ENCODE measurements around the gene AMOTL1.

AMOTL1 gene

GRCh38 chr11:94888204-94888603 lies 120.0 kb downstream of the AMOTL1 start:
- TF ChIP-seq CTCF (IDR thresholded peaks at IDR 0.05; ENCODE audit: insufficient read depth, missing control alignments): no peak

GRCh38 chr11:94895451-94895850 lies 127.3 kb downstream of the AMOTL1 start:
- FAIRE-seq: no peak
- no peak for DNase-seq (ENCODE audit: insufficient read length, low spot score)
- no peak for TF ChIP-seq CTCF (IDR thresholded peaks at IDR 0.05; ENCODE audit: insufficient read depth, missing control alignments)

More at GRCh38 chr11:94888204-94888603, 120.0 kb downstream of the AMOTL1 start:
- FAIRE-seq (no peak), DNase-seq (ENCODE audit: insufficient read length, low spot score) (no peak)

GRCh38 chr11:94895971-94896370 lies 127.8 kb downstream of the AMOTL1 start:
- no peak for TF ChIP-seq CTCF (IDR thresholded peaks at IDR 0.05; ENCODE audit: insufficient read depth, missing control alignments)

DNA sequence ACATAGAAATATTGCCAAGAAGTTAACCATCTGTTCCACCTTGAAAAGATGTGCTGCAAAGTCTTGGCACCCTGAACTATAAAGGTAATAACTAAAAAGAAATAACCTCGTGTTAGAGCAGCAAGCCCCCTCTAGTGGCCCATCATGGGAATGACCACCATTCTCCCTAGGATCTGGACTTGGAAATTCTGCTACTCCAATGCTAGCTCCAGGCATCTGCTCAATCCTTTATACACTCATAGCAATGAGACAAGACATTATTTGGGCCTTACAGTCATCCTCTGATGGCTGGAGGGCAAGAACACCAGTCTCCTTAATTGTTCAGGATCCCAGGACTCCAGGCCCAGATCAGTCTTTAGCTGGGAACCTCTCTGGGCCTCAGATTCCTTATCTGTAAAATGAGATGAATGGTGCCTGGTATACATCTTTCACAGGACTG lies 129.2 kb downstream of the AMOTL1 start:
- peak; percentile 89 for TF ChIP-seq CTCF (IDR thresholded peaks at IDR 0.05; ENCODE audit: insufficient read depth, missing control alignments)
- DNase-seq (ENCODE audit: insufficient read length, low spot score) (no peak), FAIRE-seq (peak; percentile 94)

More at GRCh38 chr11:94895971-94896370, 127.8 kb downstream of the AMOTL1 start:
- FAIRE-seq (no peak), DNase-seq (ENCODE audit: insufficient read length, low spot score) (no peak)

DNA sequence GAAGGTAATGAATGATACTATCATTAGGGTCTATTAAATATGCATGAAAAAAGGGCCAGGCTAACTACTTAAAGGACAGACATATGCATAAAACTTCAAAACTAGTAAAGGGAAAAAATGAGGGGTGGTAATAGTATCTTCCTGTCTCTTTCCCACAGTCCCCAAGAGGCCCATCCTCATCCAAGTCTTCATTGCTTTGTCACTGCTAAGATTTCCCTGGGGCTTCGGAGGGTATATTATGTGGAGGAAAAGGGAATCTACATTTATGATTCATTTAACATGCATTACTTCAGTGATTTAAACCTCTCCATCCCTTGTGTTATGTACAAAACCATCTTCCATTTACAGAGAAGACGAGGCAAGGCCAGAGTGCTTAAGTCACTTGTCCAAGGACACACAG lies 139.1 kb downstream of the AMOTL1 start:
- TF ChIP-seq CTCF (IDR thresholded peaks at IDR 0.05; ENCODE audit: insufficient read depth, missing control alignments): no peak
- no peak for DNase-seq (ENCODE audit: insufficient read length, low spot score)

GRCh38 chr11:94909371-94909820 lies 141.2 kb downstream of the AMOTL1 start:
- FAIRE-seq (no peak), DNase-seq (ENCODE audit: insufficient read length, low spot score) (no peak)
- no peak for TF ChIP-seq CTCF (IDR thresholded peaks at IDR 0.05; ENCODE audit: insufficient read depth, missing control alignments)

More for the DNA sequence above, 139.1 kb downstream of the AMOTL1 start:
- FAIRE-seq: no peak

GRCh38 chr11:94910270-94910669 lies 142.1 kb downstream of the AMOTL1 start:
- FAIRE-seq (no peak), DNase-seq (ENCODE audit: insufficient read length, low spot score) (no peak)
- no peak for TF ChIP-seq CTCF (IDR thresholded peaks at IDR 0.05; ENCODE audit: insufficient read depth, missing control alignments)
